Measurements from ENCODE around the gene MAGEA2.
"Not testable (repeated sequence)": the region's sequence is repeated elsewhere in the genome, so short reads cannot be mapped to it uniquely, and the experiment has no call there.

Gene MAGEA2, protein sequence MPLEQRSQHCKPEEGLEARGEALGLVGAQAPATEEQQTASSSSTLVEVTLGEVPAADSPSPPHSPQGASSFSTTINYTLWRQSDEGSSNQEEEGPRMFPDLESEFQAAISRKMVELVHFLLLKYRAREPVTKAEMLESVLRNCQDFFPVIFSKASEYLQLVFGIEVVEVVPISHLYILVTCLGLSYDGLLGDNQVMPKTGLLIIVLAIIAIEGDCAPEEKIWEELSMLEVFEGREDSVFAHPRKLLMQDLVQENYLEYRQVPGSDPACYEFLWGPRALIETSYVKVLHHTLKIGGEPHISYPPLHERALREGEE

DNA sequence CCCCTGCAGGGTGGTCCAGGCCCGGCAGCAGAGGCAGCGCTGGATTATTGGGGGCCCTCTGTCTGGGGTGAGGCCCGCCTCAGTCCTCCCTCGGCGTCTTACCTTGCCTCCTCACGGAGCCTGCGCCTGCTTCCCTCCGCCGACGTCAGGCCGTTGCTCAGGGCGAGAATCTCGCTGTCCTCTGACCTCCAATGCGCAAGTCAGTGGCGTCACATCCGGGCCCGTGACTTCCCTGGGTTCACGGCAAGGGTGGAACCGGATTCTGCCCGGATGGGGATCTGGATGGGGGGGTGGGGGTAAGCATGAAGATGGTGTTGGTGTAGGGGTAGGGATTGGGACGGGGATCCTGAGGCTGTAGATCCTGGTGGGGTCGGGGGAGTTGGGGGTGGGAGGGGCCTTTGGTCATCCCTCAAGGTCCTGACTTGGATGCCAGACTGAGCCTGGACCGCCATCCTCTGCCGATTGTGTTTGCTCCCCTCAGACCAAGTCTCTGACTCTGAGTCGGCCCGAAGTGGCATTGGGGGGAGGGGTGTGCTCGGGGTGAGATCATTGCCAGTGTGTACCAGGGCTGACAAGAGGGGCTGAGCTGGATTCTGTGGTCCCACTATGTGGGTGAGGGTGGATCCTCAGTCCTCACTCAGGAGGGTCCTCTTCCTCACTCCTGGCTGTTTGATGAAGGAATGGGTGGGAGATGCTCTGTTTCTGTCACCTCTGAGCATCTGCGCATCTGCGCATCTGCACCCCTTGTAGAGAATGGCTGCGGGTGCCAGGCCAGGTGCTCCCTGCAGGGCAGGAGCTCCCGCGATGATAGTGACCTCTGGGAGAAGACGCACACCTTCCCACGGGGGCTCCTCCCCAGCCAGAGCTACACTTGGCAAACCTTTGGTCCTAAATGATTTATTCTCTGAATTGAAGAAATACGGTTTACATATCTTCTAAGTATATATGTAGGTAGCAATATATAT is at the start of gene MAGEA2:
MAGEA2 (minus strand) TSS at position 157 of the 965 bp plus-strand sequence. CDS start 2,479 bp downstream, outside the sequence.
- not testable (repeated sequence) for DNase-seq

DNA sequence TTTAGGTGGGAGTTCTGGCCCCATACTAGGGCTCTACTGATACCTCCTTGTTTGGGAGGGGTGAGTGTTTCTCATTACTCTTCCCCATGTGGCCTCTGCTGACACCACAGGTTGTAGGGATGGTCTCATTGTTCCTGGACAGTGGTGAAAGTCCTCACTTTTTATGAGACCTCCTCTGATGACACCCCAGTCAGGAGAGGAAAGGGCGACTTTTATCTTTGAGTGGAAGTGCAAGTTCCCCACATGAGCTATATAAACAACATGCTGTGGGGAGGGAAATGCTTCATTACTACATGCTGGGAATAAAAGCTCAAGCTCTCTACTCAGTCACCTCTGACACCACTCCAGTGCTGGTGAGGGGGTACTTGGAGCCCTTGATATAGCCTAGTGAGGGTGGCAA is 45.3 kb upstream of the MAGEA2 start:
- no peak for DNase-seq

DNA sequence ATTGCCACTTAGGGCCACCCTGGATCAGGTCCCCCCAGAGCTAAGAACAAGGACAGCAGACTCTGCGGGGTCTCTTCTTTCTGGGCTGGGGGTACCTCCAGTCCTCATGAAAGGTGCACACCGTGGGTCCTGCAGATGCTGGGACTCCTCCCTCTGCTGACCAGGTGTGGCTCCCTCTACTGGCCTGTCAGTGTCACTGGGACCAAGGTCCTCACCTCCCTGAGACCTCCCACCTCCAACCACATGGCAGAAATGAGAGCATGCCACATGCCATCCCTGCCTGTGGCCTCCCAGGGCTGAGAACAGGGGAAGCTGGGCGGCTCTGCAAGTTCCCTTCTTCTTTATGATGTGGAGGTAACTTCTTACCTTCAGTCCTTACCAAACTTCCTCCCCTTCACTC is 33.4 kb upstream of the MAGEA2 start:
- not testable (repeated sequence) for DNase-seq

DNA sequence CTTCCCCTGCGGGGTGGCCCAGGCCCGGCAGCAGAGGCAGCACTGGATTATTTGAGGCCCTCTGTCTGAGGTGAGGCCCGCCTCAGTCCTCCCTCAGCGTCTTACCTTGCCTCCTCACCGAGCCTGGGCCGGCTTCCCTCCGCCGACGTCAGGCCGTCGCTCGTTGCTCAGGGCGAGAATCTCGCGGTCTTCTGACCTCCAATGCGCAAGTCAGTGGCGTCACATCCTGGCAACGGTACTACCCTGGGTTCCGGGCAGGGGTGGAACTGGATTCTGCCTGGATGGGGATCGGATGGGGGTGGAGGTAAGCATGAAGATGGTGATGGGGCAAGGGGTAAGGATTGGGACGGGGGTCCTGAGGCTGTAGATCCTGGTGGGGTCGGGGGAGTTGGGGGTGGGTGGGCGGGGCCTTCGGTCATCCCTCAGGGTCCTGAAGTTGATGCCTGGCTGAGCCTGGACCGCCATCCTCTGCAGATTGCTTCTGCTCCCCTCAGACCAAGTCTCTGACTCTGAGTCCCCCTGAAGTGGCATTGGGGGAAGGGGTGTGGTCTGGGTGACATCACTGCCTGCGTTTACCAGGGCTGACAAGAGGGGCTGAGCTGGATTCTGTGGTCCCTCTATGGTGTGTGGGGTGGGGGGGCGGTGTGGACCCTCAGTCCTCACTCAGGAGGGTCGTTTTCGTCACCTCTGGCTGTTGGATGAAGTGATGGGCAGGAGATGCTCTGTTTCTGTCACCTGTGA is 16.1 kb upstream of the MAGEA2 start, which contains the start of gene MAGEA6:
MAGEA6 (minus strand) TSS at position 141 of the 741 bp plus-strand sequence. CDS start 2,039 bp downstream, outside the sequence.
- not testable (repeated sequence) for DNase-seq

DNA sequence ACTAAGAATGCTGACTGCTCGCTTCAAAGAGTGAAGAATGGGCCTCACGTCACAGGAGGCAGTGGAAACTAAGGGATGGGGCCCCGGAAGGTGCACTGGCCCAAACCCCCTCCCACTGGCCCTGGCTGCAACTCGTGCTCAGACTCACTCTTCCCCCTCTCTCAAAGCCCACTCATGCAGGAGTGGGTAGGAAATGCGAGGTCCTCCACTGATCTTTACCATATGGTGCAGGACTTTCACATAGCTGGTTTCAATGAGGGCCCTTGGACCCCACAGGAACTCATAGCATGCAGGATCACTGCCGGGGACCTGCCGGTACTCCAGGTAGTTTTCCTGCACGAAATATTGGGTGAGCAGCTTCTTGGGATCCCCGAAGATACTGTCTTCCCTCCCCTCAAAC is 12.9 kb upstream of the MAGEA2 start:
- DNase-seq, result not testable (repeated sequence)

DNA sequence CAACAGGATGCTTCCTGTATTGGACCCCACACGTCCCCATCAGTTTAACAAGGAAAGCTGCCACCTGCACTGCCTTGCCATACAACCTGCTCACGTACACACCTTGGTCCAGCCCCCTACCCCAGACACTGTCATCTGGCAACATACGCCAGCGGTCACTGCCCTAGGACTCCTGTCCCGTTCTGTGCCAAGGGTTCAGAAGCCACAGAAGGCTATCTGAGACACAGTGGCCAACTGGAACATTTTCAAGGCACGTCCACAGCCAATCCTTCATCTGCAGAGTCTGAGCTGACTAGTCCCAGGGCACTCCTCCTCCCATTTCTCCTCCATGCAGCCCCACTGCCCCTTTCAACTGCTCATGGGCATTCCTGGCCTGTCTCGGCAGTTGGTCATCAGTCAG is 7.9 kb upstream of the MAGEA2 start:
- DNase-seq, result not testable (repeated sequence)

DNA sequence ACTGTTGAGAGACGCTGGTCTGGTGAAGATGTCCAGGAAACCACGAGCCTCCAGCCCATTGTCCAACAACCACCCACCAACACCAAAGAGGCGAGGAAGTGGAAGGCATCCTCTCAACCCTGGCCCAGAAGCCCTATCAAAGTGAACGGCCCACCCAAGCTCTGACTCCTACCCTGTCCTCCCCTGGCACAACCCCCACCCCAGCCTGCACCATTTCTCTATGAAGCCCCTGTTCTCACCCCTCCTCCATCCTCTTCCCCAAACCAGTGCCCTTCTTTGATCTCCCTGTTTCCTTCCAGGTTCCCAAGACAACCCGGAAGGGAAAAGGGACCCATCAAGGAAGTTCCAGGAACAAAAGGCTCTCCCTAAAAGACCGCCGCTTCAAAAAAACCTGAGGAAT is 5.9 kb upstream of the MAGEA2 start:
- not testable (repeated sequence) for DNase-seq

DNA sequence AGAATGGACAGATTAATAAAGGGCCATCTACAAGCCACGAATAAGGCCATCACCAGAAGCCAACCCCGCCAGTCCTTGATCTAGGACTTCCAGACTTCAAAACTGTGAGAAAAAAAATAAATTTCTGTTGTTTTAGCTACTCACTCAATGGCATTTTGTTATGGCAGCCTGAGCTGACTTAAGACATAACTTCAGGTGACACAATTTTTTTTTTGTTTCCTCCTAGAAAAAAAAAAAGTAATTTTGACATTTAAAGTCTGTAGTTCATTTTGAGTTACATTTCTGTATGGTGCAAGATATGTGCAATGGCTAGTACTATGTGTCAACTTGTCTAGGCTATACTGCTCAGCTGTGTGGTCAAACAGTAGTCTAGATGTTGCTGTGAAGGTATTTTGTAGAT is 5.3 kb upstream of the MAGEA2 start, which contains the start of gene CSAG3:
CSAG3 (plus strand) TSS at position 301 of the 400 bp plus-strand sequence.
- DNase-seq, result not testable (repeated sequence)

DNA sequence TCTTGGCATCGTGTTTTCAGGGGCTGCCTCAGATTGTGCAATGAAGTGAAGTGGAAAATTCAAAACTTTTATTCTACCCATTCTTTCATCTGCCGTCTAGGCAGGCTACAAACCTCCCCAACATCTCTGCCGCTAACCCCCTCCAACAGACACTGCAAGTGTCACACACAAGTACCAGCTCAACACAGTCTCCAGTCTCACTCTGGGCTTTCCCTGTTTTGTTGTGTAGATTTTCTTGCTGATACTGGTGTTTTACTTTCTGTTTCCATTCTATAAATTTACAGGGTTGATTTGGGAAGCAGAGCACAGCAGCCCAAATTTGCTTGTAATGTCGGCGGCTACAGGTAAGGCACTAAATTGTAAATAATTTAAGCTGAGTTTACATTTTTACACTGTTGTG is 1.2 kb upstream of the MAGEA2 start:
- DNase-seq, result not testable (repeated sequence)

DNA sequence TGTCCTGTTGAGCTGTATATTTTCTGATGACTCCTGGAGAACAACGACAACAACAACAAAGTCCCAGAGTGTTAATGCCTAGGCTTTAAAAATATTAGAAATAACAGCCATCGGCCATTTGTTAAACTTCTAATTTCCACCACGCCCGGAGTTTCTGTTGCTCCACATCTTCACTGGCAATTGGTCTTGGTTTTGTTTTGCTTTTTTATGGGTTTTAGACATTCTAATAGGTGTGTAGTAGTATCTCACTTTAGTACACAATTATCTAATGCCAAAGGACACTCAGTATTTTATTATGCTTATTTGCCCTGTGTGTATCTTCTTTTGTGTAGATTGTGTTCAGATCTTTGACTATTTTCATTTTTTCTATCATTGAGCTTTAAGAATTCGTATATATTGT is 15.1 kb downstream of the MAGEA2 start:
- no peak for DNase-seq

DNA sequence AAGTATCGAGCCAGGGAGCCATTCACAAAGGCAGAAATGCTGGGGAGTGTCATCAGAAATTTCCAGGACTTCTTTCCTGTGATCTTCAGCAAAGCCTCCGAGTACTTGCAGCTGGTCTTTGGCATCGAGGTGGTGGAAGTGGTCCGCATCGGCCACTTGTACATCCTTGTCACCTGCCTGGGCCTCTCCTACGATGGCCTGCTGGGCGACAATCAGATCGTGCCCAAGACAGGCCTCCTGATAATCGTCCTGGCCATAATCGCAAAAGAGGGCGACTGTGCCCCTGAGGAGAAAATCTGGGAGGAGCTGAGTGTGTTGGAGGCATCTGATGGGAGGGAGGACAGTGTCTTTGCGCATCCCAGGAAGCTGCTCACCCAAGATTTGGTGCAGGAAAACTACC is 17.1 kb downstream of the MAGEA2 start:
- not testable (repeated sequence) for DNase-seq

DNA sequence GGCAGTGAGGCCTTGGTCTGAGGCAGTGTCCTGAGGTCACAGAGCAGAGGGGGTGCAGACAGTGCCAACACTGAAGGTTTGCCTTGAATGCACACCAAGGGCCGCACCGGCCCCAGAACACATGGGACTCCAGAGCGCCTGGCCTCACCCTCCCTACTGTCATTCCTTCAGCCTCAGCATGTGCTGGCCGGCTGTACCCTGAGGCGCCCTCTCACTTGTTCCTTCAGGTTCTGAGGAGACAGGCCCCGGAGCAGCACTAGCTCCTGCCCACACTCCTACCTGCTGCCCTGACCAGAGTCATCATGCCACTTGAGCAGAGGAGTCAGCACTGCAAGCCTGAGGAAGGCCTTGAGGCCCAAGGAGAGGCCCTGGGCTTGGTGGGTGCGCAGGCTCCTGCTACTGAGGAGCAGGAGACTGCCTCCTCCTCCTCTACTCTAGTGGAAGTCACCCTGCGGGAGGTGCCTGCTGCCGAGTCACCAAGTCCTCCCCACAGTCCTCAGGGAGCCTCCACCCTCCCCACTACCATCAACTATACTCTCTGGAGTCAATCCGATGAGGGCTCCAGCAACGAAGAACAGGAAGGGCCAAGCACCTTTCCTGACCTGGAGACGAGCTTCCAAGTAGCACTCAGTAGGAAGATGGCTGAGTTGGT is 17.7 kb downstream of the MAGEA2 start:
- no peak for DNase-seq

DNA sequence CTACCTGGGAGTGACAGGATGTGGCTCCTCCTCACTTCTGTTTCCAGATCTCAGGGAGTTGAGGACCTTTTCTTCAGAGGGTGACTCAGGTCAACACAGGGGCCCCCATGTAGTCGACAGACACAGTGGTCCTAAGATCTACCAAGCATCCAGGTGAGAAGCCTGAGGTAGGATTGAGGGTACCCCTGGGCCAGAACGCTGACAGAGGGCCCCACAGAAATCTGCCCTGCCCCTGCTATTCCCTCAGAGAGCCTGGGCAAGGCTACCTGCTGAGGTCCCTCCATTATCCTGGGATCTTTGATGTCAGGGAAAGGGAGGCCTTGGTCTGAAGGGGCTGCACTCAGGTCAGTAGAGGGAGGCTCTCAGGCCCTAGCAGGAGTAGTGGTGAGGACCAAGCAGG is 18.5 kb downstream of the MAGEA2 start:
- no peak for DNase-seq

DNA sequence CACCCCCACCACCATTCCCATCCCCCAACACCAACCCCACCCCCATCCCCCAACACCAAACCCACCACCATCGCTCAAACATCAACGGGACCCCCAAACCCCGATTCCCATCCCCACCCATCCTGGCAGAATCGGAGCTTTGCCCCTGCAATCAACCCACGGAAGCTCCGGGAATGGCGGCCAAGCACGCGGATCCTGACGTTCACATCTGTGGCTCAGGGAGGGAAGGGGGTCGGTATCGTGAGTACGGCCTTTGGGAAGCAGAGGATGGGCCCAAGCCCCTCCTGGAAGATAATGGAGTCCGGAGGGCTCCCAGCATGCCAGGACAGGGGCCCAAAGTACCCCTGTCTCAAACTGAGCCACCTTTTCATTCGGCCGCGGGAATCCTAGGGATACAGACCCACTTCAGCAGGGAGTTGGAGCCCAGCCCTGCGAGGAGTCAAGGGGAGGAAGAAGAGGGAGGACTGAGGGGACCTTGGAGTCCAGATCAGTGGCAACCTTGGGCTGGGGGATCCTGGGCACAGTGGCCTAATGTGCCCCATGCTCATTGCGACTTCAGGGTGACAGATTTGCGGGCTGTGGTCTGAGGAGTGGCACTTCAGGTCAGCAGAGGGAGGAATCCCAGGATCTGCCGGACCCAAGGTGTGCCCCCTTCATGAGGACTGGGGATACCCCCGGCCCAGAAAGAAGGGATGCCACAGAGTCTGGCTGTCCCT is 19.3 kb downstream of the MAGEA2 start:
- not testable (repeated sequence) for DNase-seq

DNA sequence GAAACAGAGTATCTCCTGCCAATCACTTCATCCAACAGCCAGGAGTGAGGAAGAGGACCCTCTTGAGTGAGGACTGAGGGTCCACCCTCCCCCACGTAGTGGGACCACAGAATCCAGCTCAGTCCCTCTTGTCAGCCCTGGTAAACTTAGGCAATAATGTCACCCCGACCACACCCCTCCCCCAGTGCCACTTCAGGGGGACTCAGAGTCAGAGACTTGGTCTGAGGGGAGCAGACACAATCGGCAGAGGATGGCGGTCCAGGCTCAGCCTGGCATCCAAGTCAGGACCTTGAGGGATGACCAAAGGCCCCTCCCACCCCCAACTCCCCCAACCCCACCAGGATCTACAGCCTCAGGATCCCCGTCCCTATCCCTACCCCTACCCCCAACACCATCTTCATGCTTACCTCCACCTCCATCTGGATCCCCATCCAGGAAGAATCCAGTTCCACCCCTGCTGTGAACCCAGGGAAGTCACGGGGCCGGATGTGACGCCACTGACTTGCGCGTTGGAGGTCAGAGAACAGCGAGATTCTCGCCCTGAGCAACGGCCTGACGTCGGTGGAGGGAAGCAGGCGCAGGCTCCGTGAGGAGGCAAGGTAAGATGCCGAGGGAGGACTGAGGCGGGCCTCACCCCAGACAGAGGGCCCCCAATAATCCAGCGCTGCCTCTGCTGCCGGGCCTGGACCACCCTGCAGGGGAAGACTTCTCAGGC is 20.2 kb downstream of the MAGEA2 start, which contains the start of the genes CSAG1 and MAGEA12:
CSAG1 (minus strand) TSS at position 461 of the 715 bp plus-strand sequence. CDS start 1,261 bp downstream, outside the sequence.
MAGEA12 (plus strand) TSS at position 497 of the 715 bp plus-strand sequence. CDS start 2,405 bp downstream, outside the sequence.
- DNase-seq, result no peak

DNA sequence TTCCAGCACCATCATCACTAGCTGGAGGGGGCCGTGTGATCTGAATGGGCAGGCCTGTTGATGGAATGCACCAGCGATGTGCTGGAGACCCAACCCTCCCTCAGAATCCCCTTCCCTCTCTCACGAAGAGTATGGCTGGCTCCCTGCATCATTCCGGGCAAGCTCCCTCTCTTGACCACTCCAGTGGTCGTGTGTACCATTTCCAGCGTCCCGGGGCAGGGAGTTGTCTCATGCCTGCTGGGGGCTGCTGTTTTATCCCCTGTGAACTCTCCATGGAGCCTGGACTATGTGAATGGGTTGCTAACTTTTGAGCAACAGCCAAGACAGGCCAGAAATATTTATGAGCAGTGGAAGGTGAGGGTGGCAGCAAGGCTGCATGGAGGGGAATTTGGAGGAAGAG is 28.2 kb downstream of the MAGEA2 start:
- DNase-seq, result no peak

DNA sequence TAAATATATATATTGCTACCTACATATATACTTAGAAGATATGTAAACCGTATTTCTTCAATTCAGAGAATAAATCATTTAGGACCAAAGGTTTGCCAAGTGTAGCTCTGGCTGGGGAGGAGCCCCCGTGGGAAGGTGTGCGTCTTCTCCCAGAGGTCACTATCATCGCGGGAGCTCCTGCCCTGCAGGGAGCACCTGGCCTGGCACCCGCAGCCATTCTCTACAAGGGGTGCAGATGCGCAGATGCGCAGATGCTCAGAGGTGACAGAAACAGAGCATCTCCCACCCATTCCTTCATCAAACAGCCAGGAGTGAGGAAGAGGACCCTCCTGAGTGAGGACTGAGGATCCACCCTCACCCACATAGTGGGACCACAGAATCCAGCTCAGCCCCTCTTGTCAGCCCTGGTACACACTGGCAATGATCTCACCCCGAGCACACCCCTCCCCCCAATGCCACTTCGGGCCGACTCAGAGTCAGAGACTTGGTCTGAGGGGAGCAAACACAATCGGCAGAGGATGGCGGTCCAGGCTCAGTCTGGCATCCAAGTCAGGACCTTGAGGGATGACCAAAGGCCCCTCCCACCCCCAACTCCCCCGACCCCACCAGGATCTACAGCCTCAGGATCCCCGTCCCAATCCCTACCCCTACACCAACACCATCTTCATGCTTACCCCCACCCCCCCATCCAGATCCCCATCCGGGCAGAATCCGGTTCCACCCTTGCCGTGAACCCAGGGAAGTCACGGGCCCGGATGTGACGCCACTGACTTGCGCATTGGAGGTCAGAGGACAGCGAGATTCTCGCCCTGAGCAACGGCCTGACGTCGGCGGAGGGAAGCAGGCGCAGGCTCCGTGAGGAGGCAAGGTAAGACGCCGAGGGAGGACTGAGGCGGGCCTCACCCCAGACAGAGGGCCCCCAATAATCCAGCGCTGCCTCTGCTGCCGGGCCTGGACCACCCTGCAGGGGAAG is 39.5 kb downstream of the MAGEA2 start, which contains the start of gene MAGEA2B:
MAGEA2B (plus strand) TSS at position 814 of the 973 bp plus-strand sequence. CDS start 2,479 bp downstream, outside the sequence.
- not testable (repeated sequence) for DNase-seq

DNA sequence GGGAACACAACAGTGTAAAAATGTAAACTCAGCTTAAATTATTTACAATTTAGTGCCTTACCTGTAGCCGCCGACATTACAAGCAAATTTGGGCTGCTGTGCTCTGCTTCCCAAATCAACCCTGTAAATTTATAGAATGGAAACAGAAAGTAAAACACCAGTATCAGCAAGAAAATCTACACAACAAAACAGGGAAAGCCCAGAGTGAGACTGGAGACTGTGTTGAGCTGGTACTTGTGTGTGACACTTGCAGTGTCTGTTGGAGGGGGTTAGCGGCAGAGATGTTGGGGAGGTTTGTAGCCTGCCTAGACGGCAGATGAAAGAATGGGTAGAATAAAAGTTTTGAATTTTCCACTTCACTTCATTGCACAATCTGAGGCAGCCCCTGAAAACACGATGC is 40.4 kb downstream of the MAGEA2 start:
- not testable (repeated sequence) for DNase-seq

DNA sequence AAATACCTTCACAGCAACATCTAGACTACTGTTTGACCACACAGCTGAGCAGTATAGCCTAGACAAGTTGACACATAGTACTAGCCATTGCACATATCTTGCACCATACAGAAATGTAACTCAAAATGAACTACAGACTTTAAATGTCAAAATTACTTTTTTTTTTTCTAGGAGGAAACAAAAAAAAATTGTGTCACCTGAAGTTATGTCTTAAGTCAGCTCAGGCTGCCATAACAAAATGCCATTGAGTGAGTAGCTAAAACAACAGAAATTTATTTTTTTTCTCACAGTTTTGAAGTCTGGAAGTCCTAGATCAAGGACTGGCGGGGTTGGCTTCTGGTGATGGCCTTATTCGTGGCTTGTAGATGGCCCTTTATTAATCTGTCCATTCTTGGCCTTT is 44.5 kb downstream of the MAGEA2 start, which contains the start of gene CSAG2:
CSAG2 (minus strand) TSS at position 101 of the 400 bp plus-strand sequence. CDS start 161 bp downstream, outside the sequence.
- not testable (repeated sequence) for DNase-seq

All from activated naive CD4-positive, alpha-beta T cell (primary cell).